Mucosa of rectum (tissue), 2 donors: ENCODE results near the gene CLIP1.

ENCODE experiments used
- H3K27ac ChIP-seq, 2 donors: one replicate each; pipeline ENCODE4 v1.7.0; 2013; ENCODE audit warnings: inconsistent platforms in 2 of 2, low read depth in 2 of 2, low read length in 2 of 2
- H3K27me3 ChIP-seq, 2 donors: one replicate each; pipeline ENCODE4 v1.7.0; 2013; ENCODE audit warnings: low read length in 2 of 2; ENCODE audit not compliant: control insufficient read depth in 2 of 2, insufficient read depth in 2 of 2
- H3K36me3 ChIP-seq, 2 donors: one replicate each; pipeline ENCODE4 v1.7.0; 2013; ENCODE audit warnings: low read length in 2 of 2; ENCODE audit not compliant: control insufficient read depth in 2 of 2, insufficient read depth in 2 of 2
- H3K4me1 ChIP-seq, 2 donors: one replicate each; pipeline ENCODE4 v1.7.0; 2013; ENCODE audit warnings: low read length in 2 of 2, mild to moderate bottlenecking in 1 of 2; ENCODE audit not compliant: control insufficient read depth in 2 of 2, insufficient read depth in 2 of 2
- H3K4me3 ChIP-seq, 2 donors: one replicate each; pipeline ENCODE4 v1.7.0; 2013; ENCODE audit warnings: low read length in 2 of 2
- H3K9ac ChIP-seq, 2 donors: one replicate each; pipeline ENCODE4 v1.7.0; 2013; ENCODE audit warnings: low read length in 2 of 2, low read depth in 1 of 2, mild to moderate bottlenecking in 1 of 2
- H3K9me3 ChIP-seq, 2 donors: one replicate each; pipeline ENCODE4 v1.7.0; 2013; ENCODE audit warnings: low read length in 2 of 2; ENCODE audit not compliant: control insufficient read depth in 2 of 2
- donor health status: healthy.
- donor health status: Normal muscosa, but diverticular disease.

CLIP1 gene

GRCh38 chr12:122348505-122348904 lies 74.0 kb downstream of the CLIP1 start:
- H3K27ac ChIP-seq: no peak overlapping the region
- H3K27me3 ChIP-seq: no peaks in the 10 kb centered on the region
- H3K4me1 ChIP-seq: peaks cover 0 to 10% of the 10 kb centered on the region in 2 donors
- H3K9me3 ChIP-seq: no peaks in the 10 kb centered on the region
- no peak overlapping the region for H3K4me3 ChIP-seq
- H3K36me3 ChIP-seq: peaks cover 17 to 20% of the 10 kb centered on the region in 2 donors
- H3K9ac ChIP-seq: no peak overlapping the region

- H3K27me3 ChIP-seq: no peaks in the 10 kb centered on the region
- H3K9me3 ChIP-seq: no peaks in the 10 kb centered on the region
- H3K9ac ChIP-seq: no peak overlapping the region
- H3K36me3 ChIP-seq: peaks cover 11% of the 10 kb centered on the region in 2 donors
- H3K27ac ChIP-seq: no peak overlapping the region
- H3K4me1 ChIP-seq: peaks cover 0 to 10% of the 10 kb centered on the region in 2 donors
- H3K4me3 ChIP-seq: no peak overlapping the region
Observed at GRCh38 chr12:122346054-122346453, 76.4 kb downstream of the CLIP1 start.

GRCh38 chr12:122345042-122345441 lies 77.4 kb downstream of the CLIP1 start:
- H3K27ac ChIP-seq: no peak overlapping the region

GRCh38 chr12:122336015-122336946 lies 86.2 kb downstream of the CLIP1 start:
- Histone ChIP-seq H3K27me3 (no peaks in the 10 kb centered on the region), H3K4me3 (no peak overlapping the region), H3K36me3 (peaks cover 34 to 35% of the 10 kb centered on the region in 2 donors), H3K27ac (no peak overlapping the region), H3K9me3 (no peaks in the 10 kb centered on the region), H3K9ac (no peak overlapping the region), H3K4me1 (no peaks in the 10 kb centered on the region)

More at GRCh38 chr12:122345042-122345441, 77.4 kb downstream of the CLIP1 start:
- H3K9ac ChIP-seq: no peak overlapping the region
- no peak overlapping the region for H3K4me3 ChIP-seq
- H3K36me3 ChIP-seq: peaks cover 7 to 11% of the 10 kb centered on the region in 2 donors
- peaks cover 0 to 10% of the 10 kb centered on the region in 2 donors for H3K4me1 ChIP-seq
- no peaks in the 10 kb centered on the region for H3K9me3 ChIP-seq
- no peaks in the 10 kb centered on the region for H3K27me3 ChIP-seq

- peaks cover 26 to 38% of the 10 kb centered on the region in 2 donors for H3K36me3 ChIP-seq
- no peak overlapping the region for H3K27ac ChIP-seq
- no peak overlapping the region for H3K4me3 ChIP-seq
- H3K4me1 ChIP-seq: no peaks in the 10 kb centered on the region
- no peaks in the 10 kb centered on the region for H3K9me3 ChIP-seq
- no peak overlapping the region for H3K9ac ChIP-seq
- H3K27me3 ChIP-seq: no peaks in the 10 kb centered on the region
Observed at GRCh38 chr12:122333142-122334087, 89.1 kb downstream of the CLIP1 start.

GRCh38 chr12:122327494-122328385 lies 94.7 kb downstream of the CLIP1 start:
- H3K4me3 ChIP-seq: no peak overlapping the region
- H3K4me1 ChIP-seq: no peaks in the 10 kb centered on the region
- no peak overlapping the region for H3K9ac ChIP-seq
- peaks cover 36 to 41% of the 10 kb centered on the region in 2 donors for H3K36me3 ChIP-seq
- H3K27me3 ChIP-seq: no peaks in the 10 kb centered on the region
- H3K27ac ChIP-seq: no peak overlapping the region
- H3K9me3 ChIP-seq: no peaks in the 10 kb centered on the region

GRCh38 chr12:122327014-122327413 lies 95.5 kb downstream of the CLIP1 start:
- no peaks in the 10 kb centered on the region for H3K4me1 ChIP-seq
- no peaks in the 10 kb centered on the region for H3K27me3 ChIP-seq
- H3K9ac ChIP-seq: no peak overlapping the region
- H3K27ac ChIP-seq: no peak overlapping the region
- H3K9me3 ChIP-seq: no peaks in the 10 kb centered on the region
- no peak overlapping the region for H3K4me3 ChIP-seq
- H3K36me3 ChIP-seq: peaks cover 40 to 46% of the 10 kb centered on the region in 2 donors

- Histone ChIP-seq H3K27me3 (no peaks in the 10 kb centered on the region), H3K9ac (no peak overlapping the region), H3K27ac (no peak overlapping the region), H3K9me3 (no peaks in the 10 kb centered on the region), H3K4me1 (no peaks in the 10 kb centered on the region), H3K4me3 (no peak overlapping the region), H3K36me3 (peaks cover 40 to 46% of the 10 kb centered on the region in 2 donors)
Observed at GRCh38 chr12:122326586-122326985, 95.9 kb downstream of the CLIP1 start.

GRCh38 chr12:122323311-122324019 lies 99.0 kb downstream of the CLIP1 start:
- peaks cover 41 to 50% of the 10 kb centered on the region in 2 donors for H3K36me3 ChIP-seq
- H3K27ac ChIP-seq: no peak overlapping the region
- no peaks in the 10 kb centered on the region for H3K27me3 ChIP-seq
- H3K9ac ChIP-seq: no peak overlapping the region
- H3K9me3 ChIP-seq: no peaks in the 10 kb centered on the region
- H3K4me3 ChIP-seq: no peak overlapping the region
- H3K4me1 ChIP-seq: no peaks in the 10 kb centered on the region
